Chondrocyte (in vitro differentiated cells): ENCODE results near the gene ZNF23. TPM values are rescaled to one million over a fixed set of nuclear protein-coding genes. Genes with fewer than 3 reads are reported as not detected.

ENCODE experiments used
- DNase-seq: peaks from one replicate; pipeline ENCODE4 v3.0.0; 2021; ENCODE audit warnings: mixed read lengths, low spot score
- H3K27ac Mint-ChIP-seq: one replicate; pipeline ENCODE4 v1.8.0; 2021; ENCODE audit warnings: mild to moderate bottlenecking, moderate library complexity, mixed read lengths; ENCODE audit not compliant: unreplicated experiment
- H3K27me3 Mint-ChIP-seq: 2 replicates; pipeline ENCODE4 v1.8.0; 2021; ENCODE audit warnings: low read depth, mixed read lengths
- H3K36me3 Mint-ChIP-seq: 2 replicates; pipeline ENCODE4 v1.8.0; 2021; ENCODE audit warnings: low read depth, mixed read lengths
- H3K4me1 Mint-ChIP-seq: 2 replicates; pipeline ENCODE4 v1.8.0; 2021; ENCODE audit warnings: low read depth, mild to moderate bottlenecking, mixed read lengths
- H3K4me3 Mint-ChIP-seq: one replicate; pipeline ENCODE4 v1.8.0; 2021; ENCODE audit warnings: mild to moderate bottlenecking, moderate library complexity, mixed read lengths; ENCODE audit not compliant: unreplicated experiment
- H3K9me3 Mint-ChIP-seq: 2 replicates; pipeline ENCODE4 v1.8.0; 2021; ENCODE audit warnings: low read depth, mixed read lengths
- total RNA-seq: library from RNA; stranded (reverse); gene quantifications from 3 replicates; pipeline ENCODE4 v1.2.1, GENCODE V29; 2021
- TF ChIP-seq, protein P1 (sequence below): fragments of 200-600 bp; sonication (generic); IDR thresholded peaks from 2 replicates; pipeline ENCODE4 v1.5.0; 2021; ENCODE audit warnings: antibody characterized with exemption, mild to moderate bottlenecking, moderate library complexity

The ZNF23 gene
- total RNA-seq, 1 donor from 2014 or later: 10.4 TPM

- DNase-seq: peak; percentile 92
- Mint-ChIP-seq H3K4me3 (peak overlapping the region; percentile 55), H3K27ac (peak overlapping the region; percentile 12), H3K9me3 (peaks cover 3% of the 10 kb centered on the region), H3K4me1 (peaks cover 11% of the 10 kb centered on the region), H3K27me3 (peaks cover 19% of the 10 kb centered on the region), H3K36me3 (no peaks in the 10 kb centered on the region)
- TF ChIP-seq, protein P1, sequence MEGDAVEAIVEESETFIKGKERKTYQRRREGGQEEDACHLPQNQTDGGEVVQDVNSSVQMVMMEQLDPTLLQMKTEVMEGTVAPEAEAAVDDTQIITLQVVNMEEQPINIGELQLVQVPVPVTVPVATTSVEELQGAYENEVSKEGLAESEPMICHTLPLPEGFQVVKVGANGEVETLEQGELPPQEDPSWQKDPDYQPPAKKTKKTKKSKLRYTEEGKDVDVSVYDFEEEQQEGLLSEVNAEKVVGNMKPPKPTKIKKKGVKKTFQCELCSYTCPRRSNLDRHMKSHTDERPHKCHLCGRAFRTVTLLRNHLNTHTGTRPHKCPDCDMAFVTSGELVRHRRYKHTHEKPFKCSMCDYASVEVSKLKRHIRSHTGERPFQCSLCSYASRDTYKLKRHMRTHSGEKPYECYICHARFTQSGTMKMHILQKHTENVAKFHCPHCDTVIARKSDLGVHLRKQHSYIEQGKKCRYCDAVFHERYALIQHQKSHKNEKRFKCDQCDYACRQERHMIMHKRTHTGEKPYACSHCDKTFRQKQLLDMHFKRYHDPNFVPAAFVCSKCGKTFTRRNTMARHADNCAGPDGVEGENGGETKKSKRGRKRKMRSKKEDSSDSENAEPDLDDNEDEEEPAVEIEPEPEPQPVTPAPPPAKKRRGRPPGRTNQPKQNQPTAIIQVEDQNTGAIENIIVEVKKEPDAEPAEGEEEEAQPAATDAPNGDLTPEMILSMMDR: no peak
These were observed 35.8 kb downstream of the ZNF23 start for GRCh38 chr16:71426069-71426879.

DNA sequence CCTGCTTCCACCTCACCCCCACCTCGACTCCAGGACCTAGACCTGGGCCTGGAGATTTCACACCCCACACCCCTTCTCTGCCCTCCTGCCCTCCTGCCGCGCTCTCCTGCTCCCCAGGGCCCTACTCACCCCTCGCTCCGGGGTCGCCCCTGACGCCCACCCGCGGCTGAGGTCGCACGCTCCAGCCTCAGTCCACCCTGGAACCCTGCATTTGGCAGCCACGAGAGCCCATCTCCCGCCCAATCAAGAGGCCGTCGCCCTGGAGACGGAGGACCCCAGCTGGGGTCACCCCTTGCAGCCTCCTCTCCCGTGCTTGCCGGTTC is 36.3 kb downstream of the ZNF23 start:
- no peak for DNase-seq
- Mint-ChIP-seq H3K4me1 (peaks cover 11% of the 10 kb centered on the region), H3K27ac (no peak overlapping the region), H3K4me3 (peak overlapping the region; percentile 55), H3K27me3 (peaks cover 20% of the 10 kb centered on the region), H3K36me3 (no peaks in the 10 kb centered on the region), H3K9me3 (peaks cover 3% of the 10 kb centered on the region)
- TF ChIP-seq, protein P1: no peak

DNA sequence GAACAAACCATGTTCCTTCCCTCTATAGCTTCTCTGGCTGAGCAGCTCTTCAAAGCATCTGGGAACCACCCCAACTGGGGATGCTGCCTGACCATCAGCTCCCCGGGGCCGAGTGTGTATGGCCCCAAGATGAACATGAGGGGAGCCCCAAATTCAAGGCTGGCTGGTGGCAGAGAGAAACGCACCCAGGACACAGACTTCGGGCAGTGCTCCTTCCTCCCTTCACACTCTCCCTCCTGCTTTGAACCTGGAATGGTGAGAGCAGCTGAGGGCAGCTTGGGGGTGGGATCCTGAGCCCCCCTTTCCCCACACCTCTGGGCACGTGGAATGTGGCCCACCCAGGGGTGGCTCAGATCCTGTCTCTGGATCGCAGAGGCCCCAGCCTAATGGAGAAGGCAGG is 37.4 kb downstream of the ZNF23 start:
- TF ChIP-seq, protein P1: no peak
- Mint-ChIP-seq H3K4me3 (no peak overlapping the region), H3K27ac (no peak overlapping the region), H3K27me3 (peaks cover 20% of the 10 kb centered on the region), H3K9me3 (peaks cover 3% of the 10 kb centered on the region), H3K36me3 (no peaks in the 10 kb centered on the region), H3K4me1 (peaks cover 11% of the 10 kb centered on the region)
- no peak for DNase-seq

DNA sequence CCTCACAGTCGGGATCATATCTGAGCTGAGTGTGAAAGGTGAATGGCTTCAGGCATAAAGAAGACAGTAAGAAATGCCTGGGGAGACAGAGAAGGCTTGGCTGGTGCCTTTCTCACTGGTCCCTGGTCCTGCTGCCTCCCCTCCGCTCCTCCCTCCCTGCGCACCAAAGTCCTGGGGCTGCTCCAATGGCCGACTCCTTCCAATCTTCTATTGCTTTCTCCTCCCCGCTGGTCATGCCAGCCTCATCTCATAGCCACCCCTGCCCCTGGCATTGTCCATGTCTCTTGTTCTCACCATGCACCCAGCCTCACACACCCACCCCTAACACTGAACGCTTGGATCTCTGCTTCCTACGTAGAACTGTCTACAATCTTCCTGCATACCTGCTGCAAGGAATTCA is 38.2 kb downstream of the ZNF23 start:
- peaks cover 20% of the 10 kb centered on the region for H3K27me3 Mint-ChIP-seq
- H3K36me3 Mint-ChIP-seq: no peaks in the 10 kb centered on the region
- TF ChIP-seq, protein P1: no peak
- peaks cover 11% of the 10 kb centered on the region for H3K4me1 Mint-ChIP-seq
- no peak for DNase-seq
- H3K27ac Mint-ChIP-seq: no peak overlapping the region
- no peak overlapping the region for H3K4me3 Mint-ChIP-seq
- peaks cover under 1% of the 10 kb centered on the region for H3K9me3 Mint-ChIP-seq

GRCh38 chr16:71423016-71423415 is 39.0 kb downstream of the ZNF23 start:
- no peaks in the 10 kb centered on the region for H3K36me3 Mint-ChIP-seq
- DNase-seq: peak; percentile 11
- no peak overlapping the region for H3K4me3 Mint-ChIP-seq
- no peak overlapping the region for H3K27ac Mint-ChIP-seq
- peaks cover 11% of the 10 kb centered on the region for H3K4me1 Mint-ChIP-seq
- TF ChIP-seq, protein P1: no peak
- no peaks in the 10 kb centered on the region for H3K9me3 Mint-ChIP-seq
- peaks cover 27% of the 10 kb centered on the region for H3K27me3 Mint-ChIP-seq
